K562 (cell line): ENCODE data around the gene HSBP1L1. TPM values are rescaled to one million over a fixed set of nuclear protein-coding genes. Genes with fewer than 3 reads are reported as not detected.

Experiments
- ATAC-seq: fragments of 200-7000 bp; cut with Tn5 transposase; 3 replicates; pipeline ENCODE4 v1.9.1; 2020; ENCODE audit warnings: moderate library complexity
- BruUV-seq: library from RNA; stranded (reverse); fragments of 400-500 nt; replicated peaks from 2 replicates; lab custom pipeline; 2021; lab: Mats Ljungman, UMichigan
- CTCF ChIA-PET: fragments of 300-600 bp; formaldehyde crosslinking; extraction: SDS; loops from one replicate; lab custom pipeline; 2021; ENCODE audit warnings: low intra/inter-chr PET ratio; lab: Yijun Ruan, JAX
- POLR2A ChIA-PET: fragments of 300-600, 350-650 bp; sonication (Branson Sonifier 250); formaldehyde crosslinking; extraction: SDS; loops from one replicate; lab custom pipeline; 2021; ENCODE audit warnings: antibody characterized with exemption, inconsistent platforms; lab: Yijun Ruan, JAX
- DNase-seq, 4 experiments: peaks; one replicate each; pipeline versions ENCODE4 v3.0.0 to v3.0.0-alpha.2; 2011 to 2018; ENCODE audit warnings: low spot score in 3 of 4, mixed read lengths in 3 of 4; ENCODE audit errors: extremely low read depth in 1 of 4
- FAIRE-seq: peaks from 2 replicates; lab custom pipeline; 2011; peaks lifted over from hg19 to GRCh38; lab: Jason Lieb, UNC
- H2AFZ ChIP-seq: 2 replicates; pipeline ENCODE4 v1.6.0; 2011; ENCODE audit warnings: low read depth, low read length, control low read depth, inconsistent platforms
- H3K27ac ChIP-seq: fragments of 200-600 bp; 3 replicates; pipeline ENCODE4 v1.8.0; 2011; ENCODE audit warnings: low read depth, mild to moderate bottlenecking, control low read depth, inconsistent platforms, low read length, moderate library complexity, mixed read lengths; ENCODE audit errors: extremely low read depth
- H3K27me3 ChIP-seq, 2 experiments: fragments of 300-600 bp in 1 of 2; 2 replicates in 1 of 2; 3 replicates in 1 of 2; pipeline versions ENCODE4 v1.6.0 to v1.8.0; 2011; ENCODE audit warnings: inconsistent platforms in 2 of 2, low read length in 2 of 2, mild to moderate bottlenecking in 1 of 2, mixed read lengths in 1 of 2, moderate library complexity in 1 of 2; ENCODE audit not compliant: control insufficient read depth in 2 of 2, insufficient read depth in 2 of 2
- H3K36me3 ChIP-seq: fragments of 300-600 bp; 3 replicates; pipeline ENCODE4 v1.8.0; 2011; ENCODE audit warnings: mild to moderate bottlenecking, low read length, inconsistent platforms; ENCODE audit not compliant: control insufficient read depth, insufficient read depth
- H3K4me1 ChIP-seq, 2 experiments: fragments of 200-600 bp in 1 of 2; replicated peaks in 1 of 2; 2 replicates in 1 of 2; 3 replicates in 1 of 2; pipeline versions ENCODE4 v1.5.1 to v1.8.0; 2011; ENCODE audit warnings: inconsistent platforms in 2 of 2, low read length in 2 of 2, mild to moderate bottlenecking in 1 of 2, mixed read lengths in 1 of 2, moderate library complexity in 1 of 2; ENCODE audit not compliant: control insufficient read depth in 2 of 2, insufficient read depth in 2 of 2
- H3K4me2 ChIP-seq: 2 replicates; pipeline ENCODE4 v1.6.1; 2011; ENCODE audit warnings: low read length, control low read depth, inconsistent platforms, mixed read lengths; ENCODE audit not compliant: insufficient read depth
- H3K4me3 ChIP-seq: fragments of 200-600 bp; sonication (generic), shearing (Covaris generic); 2 replicates; pipeline ENCODE4 v1.5.1; 2016; ENCODE audit warnings: control low read depth, inconsistent platforms
- H3K79me2 ChIP-seq: fragments of 200-600 bp; 3 replicates; pipeline ENCODE4 v1.8.0; 2011; ENCODE audit warnings: low read length, inconsistent platforms; ENCODE audit not compliant: control insufficient read depth, insufficient read depth
- H3K9ac ChIP-seq, 2 experiments: 2 replicates each; pipeline versions ENCODE4 v1.6.0 to v1.6.1; 2011; ENCODE audit warnings: low read depth in 2 of 2, low read length in 2 of 2, control low read depth in 1 of 2, inconsistent platforms in 1 of 2, mild to moderate bottlenecking in 1 of 2, mixed read lengths in 1 of 2; ENCODE audit not compliant: insufficient read depth in 1 of 2
- H3K9me1 ChIP-seq: one replicate; pipeline ENCODE4 v1.6.0; 2011; ENCODE audit warnings: inconsistent platforms, mild to moderate bottlenecking, low read length, moderate library complexity; ENCODE audit not compliant: control insufficient read depth, insufficient read depth
- H3K9me3 ChIP-seq: replicated peaks from 2 replicates; pipeline ENCODE4 v1.5.1; 2011; ENCODE audit warnings: low read depth, low read length, inconsistent platforms; ENCODE audit not compliant: control insufficient read depth, insufficient read depth
- H4K20me1 ChIP-seq: replicated peaks from 2 replicates; pipeline ENCODE4 v1.6.1; 2011; ENCODE audit warnings: low read length, inconsistent platforms, mixed read lengths; ENCODE audit not compliant: control insufficient read depth, insufficient read depth
- CAMTA2 ChIP-seq: fragments of 250-450 bp; sonication (Bioruptor Pico); conservative IDR thresholded peaks from 2 replicates; pipeline ENCODE4 v1.5.1; 2022
- ETS2 ChIP-seq: IDR thresholded peaks from 2 replicates; pipeline ENCODE4 v1.6.1; 2016; ENCODE audit warnings: borderline replicate concordance, missing genetic modification characterization, mild to moderate bottlenecking, moderate library complexity, missing compliant biosample characterization; ENCODE audit not compliant: poor library complexity, severe bottlenecking
- FOXJ3 ChIP-seq: sonication (generic); formaldehyde crosslinking; IDR thresholded peaks from 2 replicates; pipeline ENCODE4 v1.4.0; 2020; ENCODE audit warnings: mild to moderate bottlenecking, missing genetic modification reagents
- JUNB ChIP-seq: fragments of 450-650 bp; formaldehyde crosslinking; conservative IDR thresholded peaks from 2 replicates; pipeline ENCODE4 v1.4.0; 2020; ENCODE audit warnings: mild to moderate bottlenecking
- RBBP5 ChIP-seq: fragments of 200-600 bp; sonication (generic); IDR thresholded peaks from 2 replicates; pipeline ENCODE4 v1.6.1; 2012; ENCODE audit warnings: borderline replicate concordance, mild to moderate bottlenecking, low read length, control low read depth, inconsistent platforms; ENCODE audit not compliant: insufficient read depth, poor library complexity, severe bottlenecking
- RBM39 ChIP-seq: fragments of 200-400 bp; formaldehyde crosslinking; optimal IDR thresholded peaks from 2 replicates; pipeline ENCODE3; 2018; ENCODE audit warnings: low read depth, low read length
- ZNF174 ChIP-seq: fragments of 250-450 bp; sonication (Bioruptor Pico); IDR thresholded peaks from 2 replicates; pipeline ENCODE4 v1.4.0; 2020; ENCODE audit warnings: mild to moderate bottlenecking
- ZNF431 ChIP-seq: sonication (generic); formaldehyde crosslinking; IDR thresholded peaks from 2 replicates; pipeline ENCODE4 v1.8.0; 2022; ENCODE audit warnings: mild to moderate bottlenecking, missing genetic modification reagents
- WGBS: fragments of 100-300 bp; shearing (Covaris generic); methylation state at CpG from one replicate; pipeline ENCODE4 v1.1.6; 2016; ENCODE audit warnings: low coverage, mixed read lengths; ENCODE audit not compliant: insufficient coverage; ENCODE audit errors: missing lambda C conversion rate; 5-methylcytosine and 5-hydroxymethylcytosine counted together
- in situ Hi-C: fragments of 300-500 bp; cut with MboI; formaldehyde crosslinking; loops from 4 replicates; pipeline ENCODE4 v1.15.0; 2018; ENCODE audit warnings: inconsistent platforms, mixed read lengths
- intact Hi-C: fragments of 100-400 bp; cut with micrococcal nuclease; formaldehyde crosslinking; loops from 2 replicates; pipeline ENCODE4 v1.14.2; 2022
- polyA plus RNA-seq, 8 experiments: library from polyadenylated mRNA; depleted of rRNA in 4 of 8; stranded (reverse) in 5 of 8; unstranded in 3 of 8; fragments of >200 nt; fragmentation: Nextera tagmentation in 2 of 8; fragmentation: Illumina TruSeq in 1 of 8; extraction: Ambion mirVana in 2 of 8; extraction: Trizol in 1 of 8; gene quantifications; 2 replicates each; pipeline versions ENCODE4 v1.2.1 to v1.2.3, GENCODE V29; 2011 to 2014; ENCODE audit warnings: inconsistent platforms in 1 of 8, missing spikeins in 1 of 8
- total RNA-seq, 7 experiments: library from RNA; depleted of rRNA in 6 of 7; stranded (reverse); fragments of >200 nt in 6 of 7; fragmentation: Illumina TruSeq in 2 of 7; extraction: Trizol in 2 of 7; gene quantifications; 2 replicates each; pipeline versions ENCODE4 v1.2.1 to v1.2.3, GENCODE V29; 2011 to 2021; ENCODE audit warnings: low replicate concordance in 1 of 7

Gene HSBP1L1
- total and polyA plus RNA-seq, 9 of the 15 experiments (the other 6 are each of a cell fraction or from before 2014, with no cell fraction given) = 0.24 to 0.36 TPM; not detected in 7

- TF ChIP-seq RBBP5 = no peak
- TF ChIP-seq ZNF174 (CRISPR knock-in tag) = no peak
- TF ChIP-seq CAMTA2 (CRISPR knock-in tag) = no peak
These were observed 28.5 kb upstream of the HSBP1L1 start (continued) for GRCh38 chr18:79935925-79936324.

- Histone ChIP-seq H3K4me2 (no peak overlapping the region), H3K9ac (no peak overlapping the region), H3K27me3 (no peaks in the 10 kb centered on the region), H3K4me3 (no peak overlapping the region), H3K9me3 (peaks cover 1% of the 10 kb centered on the region; the same call in 1 of the 2 replicates), H3K4me1 (peaks cover 0 to 6% of the 10 kb centered on the region in 2 experiments; a peak in 2 of 5 replicates), H3K79me2 (no peaks in the 10 kb centered on the region)
- FAIRE-seq = no peak
- in situ Hi-C loops = no loop called here
- CTCF ChIA-PET = no interaction called here
- POLR2A ChIA-PET = interaction anchor here (0.9 kb wide), 1 partner anchor 12 kb away, joined by 3 read pairs; no protein-coding TSS in a partner anchor
- no peak for TF ChIP-seq JUNB (CRISPR knock-in tag)
- TF ChIP-seq ZNF431 = no peak
- TF ChIP-seq FOXJ3 = no peak
- no peak for TF ChIP-seq ETS2 (tag)
- TF ChIP-seq RBM39 = no peak
- TF ChIP-seq, all 486 proteins: peak for 0
- no peak overlapping the region for H3K27ac ChIP-seq
- intact Hi-C loops = no loop called here
- no peaks in the 10 kb centered on the region for H3K9me1 ChIP-seq
- DNase-seq (no peak), ATAC-seq (no peak)
- no TSS peak for BruUV-seq
- no peaks in the 10 kb centered on the region for H4K20me1 ChIP-seq
- peaks cover 3% of the 10 kb centered on the region; the same call in 1 of the 3 replicates for H3K36me3 ChIP-seq
- 82% methylated on average over 11 of the region's 12 CpGs for WGBS
- H2AFZ ChIP-seq = no peak overlapping the region
These were observed 27.8 kb upstream of the HSBP1L1 start for GRCh38 chr18:79936641-79937040.
